ENCODE measurements around the gene CHRNA1.

Gene CHRNA1

DNA sequence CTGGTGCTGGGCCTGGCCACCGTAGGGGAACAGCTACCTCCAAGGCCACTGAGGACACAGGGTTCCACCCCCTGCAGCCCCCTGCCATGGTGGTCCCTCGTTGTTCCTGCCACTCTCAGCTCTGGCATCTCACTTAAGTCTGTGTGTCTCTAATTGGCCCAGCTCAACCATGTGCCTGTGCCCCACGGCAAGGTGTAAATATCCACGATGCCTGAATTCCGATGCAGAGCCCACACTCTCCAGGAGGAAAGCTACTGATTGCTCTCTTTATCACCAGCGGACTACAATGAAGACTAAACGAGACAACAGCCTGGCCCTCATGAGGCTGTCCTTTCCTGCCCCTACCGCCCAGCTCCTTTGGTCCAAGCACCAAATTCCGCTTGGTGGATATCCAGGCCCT is 17.0 kb upstream of the CHRNA1 start:
- FAIRE-seq, result no peak

DNA sequence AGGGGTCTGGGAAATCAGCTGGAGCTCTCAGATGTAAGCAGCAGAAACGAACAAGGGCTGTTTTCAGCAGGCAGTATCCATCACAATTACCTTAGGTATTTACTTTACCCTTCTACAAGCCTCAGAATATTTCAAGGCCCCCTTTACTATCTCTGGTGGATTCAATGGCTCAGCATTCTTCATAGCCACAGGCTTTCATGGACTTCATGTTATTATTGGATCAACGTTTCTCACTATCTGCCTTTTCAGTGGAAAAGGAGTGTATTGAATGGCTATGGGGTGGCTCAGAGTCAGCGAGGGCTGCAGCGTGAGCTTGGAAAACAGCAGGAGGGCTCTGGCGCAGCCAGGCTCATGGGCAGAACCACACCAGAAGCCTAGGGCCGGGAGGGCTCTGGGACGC is 16.6 kb upstream of the CHRNA1 start:
- no peak for FAIRE-seq

DNA sequence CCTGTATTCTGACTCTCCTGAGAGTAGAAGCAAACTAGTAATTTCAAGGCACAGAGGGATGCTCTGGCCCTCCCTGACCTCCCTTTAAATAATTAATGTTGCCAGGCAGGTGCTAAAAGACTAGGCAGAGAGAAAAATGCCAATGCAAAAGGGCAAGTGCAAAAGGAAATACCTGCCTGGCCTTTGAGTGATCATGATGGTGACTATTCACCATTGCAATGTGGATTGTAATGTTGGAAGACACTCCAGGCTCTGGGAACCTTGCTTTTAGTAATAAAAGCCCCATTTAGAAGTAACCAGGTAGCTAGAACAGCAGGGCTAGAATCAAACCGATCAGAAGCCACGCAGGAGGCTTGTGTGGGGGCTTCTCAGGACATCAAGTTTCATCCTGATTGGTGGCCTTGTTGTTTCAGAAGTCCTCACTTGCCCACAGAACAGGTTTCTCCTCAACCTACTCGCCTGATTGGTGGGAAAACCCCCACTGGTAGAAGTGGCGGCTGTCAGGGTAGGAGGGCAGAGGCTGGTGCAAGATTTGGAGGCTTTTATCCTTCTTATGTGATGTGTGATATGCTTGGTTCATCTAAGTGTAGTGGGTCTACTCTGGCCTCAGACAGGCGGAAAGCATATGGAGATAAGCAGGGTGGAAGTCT is 16.0 kb upstream of the CHRNA1 start:
- no peak for FAIRE-seq

DNA sequence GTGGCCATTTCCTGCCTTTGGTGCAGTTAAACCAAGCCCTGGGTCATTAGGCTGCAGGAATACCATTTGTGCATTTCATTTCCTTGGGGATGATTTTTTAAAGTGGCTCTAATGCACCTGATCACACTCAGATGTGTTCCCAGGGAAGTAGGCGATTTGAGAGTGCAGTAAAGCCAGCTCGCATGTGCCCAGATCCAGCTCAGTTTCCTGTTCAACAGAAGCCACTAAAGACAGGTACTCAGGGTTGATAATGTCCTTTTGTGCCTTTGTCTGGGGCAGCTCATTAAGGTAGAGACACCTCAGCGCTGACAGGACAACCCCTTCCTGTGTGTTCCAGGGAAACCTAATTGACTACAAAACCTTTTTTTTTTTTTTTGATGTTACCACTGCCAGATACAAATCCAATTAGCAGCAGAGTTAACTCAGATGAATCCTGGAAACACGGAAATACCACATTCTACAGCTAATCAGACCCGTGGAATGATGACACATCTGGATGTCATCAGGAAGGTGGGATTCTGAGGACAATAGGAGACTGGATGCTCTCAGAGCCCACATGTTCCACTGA is 15.2 kb upstream of the CHRNA1 start:
- no peak for FAIRE-seq

DNA sequence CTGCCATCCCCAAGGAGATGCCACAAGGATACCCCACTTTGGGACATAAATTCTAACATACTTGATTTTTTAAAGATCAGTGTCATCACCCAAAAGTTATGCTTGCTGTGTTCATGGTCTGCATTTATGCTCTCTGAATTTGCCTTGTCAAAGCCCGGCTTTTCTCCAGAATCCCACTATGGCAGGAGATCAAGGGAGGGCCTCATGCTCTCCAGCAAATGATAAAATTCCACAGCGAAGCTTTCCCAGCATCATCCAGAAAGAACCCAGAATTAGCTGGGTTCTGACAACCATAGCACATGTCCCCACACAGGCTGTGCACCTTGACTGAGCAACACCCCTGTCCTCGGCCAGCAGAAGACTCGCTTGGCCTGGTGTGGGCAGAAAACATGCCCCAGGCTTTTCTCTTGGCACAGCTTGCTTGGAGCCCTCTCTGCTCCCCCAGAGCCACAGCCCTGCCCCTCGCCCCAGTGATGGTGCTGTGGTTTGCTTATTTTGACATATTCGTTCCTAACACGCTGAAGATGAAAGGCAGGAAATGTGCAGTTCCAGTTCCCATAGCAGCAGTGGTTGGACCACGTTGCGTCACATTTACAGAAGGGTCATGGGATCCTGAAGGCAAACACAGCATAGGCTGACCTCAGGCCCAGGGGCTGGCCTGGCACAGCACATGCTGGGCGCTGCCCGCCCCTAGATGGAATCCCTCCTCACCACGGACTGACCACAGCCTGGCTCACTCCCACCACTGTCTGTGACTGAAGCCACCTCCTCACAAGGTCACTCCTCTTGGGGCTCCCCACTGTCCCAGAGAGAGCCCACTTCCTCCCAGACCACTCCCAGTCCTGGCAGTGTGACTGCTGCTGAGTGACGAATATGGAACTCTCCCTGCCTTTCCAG is 14.1 kb upstream of the CHRNA1 start:
- FAIRE-seq, result no peak

DNA sequence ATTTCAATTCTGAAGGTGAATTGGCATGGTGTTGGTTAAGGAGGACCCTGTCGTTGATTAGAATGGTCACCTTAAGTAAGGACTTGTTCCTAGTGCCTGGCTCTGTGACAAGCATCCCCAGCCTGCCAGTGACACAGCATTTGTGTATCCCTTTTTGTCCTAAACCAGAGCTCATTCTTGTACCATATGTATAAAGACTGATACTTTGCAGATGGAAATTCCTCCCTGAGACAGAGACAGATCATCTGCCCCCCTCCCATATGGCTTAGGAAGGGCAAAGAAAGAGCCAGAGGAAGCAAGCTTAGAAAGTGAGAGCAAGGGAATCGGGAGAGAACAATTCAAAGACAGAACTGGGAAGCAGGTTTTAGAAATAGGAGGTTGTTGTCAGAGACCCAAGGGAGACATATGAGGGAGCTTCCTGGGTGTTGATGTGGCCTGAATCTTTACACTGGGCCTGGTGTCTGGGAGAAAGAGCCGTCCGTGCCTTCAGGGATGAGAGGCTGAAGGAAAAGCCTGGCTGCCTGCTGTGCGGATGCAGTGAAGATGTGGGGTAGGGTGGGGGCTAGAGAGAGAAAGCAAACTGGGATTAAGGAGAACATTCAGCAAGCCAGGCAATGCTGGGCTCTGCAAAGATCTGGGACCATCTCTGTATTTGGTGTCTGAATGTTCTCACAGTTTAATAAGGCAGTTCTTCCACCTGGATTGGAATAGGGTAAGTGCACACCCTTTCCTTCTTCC is 13.2 kb upstream of the CHRNA1 start:
- no peak for FAIRE-seq

DNA sequence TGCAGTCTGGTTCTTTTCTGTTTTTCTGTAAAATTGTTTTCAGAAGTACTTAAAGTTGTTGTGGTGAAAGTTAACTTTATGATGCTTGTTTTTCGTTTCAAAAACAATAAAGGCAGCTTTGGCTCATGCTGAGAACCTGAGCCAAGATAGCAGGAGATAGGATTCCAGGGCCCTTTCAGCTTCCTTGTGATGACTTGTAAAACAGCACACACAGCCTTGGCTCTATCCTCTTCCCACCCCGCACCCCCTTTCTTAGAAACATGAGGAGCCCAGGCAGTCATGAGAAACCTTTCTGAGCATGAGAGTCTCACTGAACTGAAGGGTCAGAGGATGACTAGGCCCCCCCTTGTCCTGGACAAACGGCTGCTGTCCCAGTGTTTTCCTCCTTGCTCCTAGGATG is 12.4 kb upstream of the CHRNA1 start:
- no peak for FAIRE-seq

DNA sequence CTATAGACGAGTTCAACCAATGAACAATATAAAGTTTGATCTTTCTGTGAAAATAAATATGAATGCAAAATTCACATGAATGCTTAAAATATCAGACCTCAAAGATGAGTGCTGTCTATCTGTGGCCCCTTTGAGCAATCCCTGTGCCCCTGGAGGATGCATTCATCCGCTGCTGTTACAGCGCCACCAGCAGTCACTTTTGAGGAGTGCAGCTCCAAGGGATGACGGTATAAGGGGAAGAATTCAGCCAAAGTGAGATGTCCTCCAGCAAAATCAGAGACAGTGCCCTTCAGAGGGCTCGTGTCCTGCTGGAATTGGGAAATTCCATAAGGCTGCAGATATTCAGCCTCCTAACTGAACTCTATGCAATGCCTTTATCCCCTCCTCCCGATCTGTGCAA is 12.0 kb upstream of the CHRNA1 start:
- no peak for FAIRE-seq

DNA sequence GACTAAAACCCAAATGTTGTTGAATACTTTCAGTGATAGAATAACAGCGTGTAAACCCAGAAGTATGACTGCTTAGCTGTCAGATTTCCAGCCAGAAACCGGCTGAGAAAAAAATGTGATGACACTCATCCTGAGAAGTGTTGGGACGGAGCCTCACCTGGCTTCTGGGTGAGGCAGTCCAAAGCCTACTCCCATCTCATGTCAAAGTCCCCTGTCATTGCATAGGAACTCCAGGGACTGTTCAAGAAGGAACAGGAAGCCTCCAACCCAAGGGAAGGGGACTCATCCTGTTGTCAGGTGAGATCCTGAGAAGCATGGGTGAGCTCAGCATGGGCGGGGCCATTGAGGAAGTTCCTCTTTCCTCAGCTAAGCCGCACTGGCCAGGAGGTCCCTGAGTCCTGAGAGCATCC is 11.3 kb upstream of the CHRNA1 start:
- no peak for FAIRE-seq

DNA sequence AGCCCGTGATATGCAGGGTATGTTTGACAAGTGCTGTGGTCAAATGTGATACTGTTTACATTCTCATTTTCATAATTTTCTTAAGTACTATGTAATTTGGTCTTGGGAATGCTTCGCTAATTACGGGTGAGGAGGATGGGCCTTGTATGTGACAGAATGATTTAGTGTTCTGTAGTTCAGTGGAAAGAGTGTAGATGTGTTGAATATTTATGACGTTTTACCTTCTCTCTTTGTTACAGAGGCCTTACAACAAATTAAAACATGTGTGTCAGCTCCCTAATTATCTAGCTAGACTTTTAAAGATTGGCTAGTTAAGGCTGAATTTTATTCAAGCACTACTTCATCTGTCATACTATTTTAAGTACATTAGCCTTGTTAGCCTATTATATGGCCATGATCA is 10.6 kb upstream of the CHRNA1 start:
- no peak for FAIRE-seq

DNA sequence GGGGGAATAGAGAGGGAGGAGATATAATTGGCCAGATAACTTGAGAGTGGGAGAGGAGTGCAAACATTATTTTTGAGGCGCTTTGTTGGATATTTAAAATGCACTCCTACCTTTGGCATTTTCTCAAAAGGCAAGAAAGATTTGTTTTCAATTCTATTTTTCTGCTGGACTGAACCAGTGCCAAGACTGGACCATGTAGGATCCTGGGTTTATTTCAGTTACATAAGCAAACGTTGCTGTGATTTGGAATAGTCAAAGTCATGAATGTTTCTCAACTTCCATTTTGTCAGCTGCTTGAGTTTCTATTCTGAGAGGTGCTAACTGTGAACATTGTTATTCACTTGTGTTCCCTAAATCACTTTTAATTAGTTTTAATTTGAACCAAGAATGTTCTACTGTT is 8.9 kb upstream of the CHRNA1 start:
- FAIRE-seq, result no peak

DNA sequence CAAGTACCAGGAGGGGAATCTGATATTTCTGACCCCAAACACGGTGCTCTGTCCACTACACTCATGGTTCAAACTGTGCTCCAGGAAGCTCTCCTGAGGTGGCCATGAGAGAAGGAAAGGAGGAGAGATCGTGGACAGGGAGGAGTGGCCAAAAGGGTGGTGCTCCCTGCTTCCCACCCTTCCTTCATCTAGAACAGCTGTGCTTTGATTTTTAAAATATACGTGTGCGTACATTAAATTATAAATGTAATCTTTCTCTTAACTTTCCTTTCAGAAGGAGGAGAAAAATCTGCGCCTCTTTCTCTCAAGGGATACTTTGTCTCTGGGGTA is 8.2 kb upstream of the CHRNA1 start:
- FAIRE-seq, result no peak

DNA sequence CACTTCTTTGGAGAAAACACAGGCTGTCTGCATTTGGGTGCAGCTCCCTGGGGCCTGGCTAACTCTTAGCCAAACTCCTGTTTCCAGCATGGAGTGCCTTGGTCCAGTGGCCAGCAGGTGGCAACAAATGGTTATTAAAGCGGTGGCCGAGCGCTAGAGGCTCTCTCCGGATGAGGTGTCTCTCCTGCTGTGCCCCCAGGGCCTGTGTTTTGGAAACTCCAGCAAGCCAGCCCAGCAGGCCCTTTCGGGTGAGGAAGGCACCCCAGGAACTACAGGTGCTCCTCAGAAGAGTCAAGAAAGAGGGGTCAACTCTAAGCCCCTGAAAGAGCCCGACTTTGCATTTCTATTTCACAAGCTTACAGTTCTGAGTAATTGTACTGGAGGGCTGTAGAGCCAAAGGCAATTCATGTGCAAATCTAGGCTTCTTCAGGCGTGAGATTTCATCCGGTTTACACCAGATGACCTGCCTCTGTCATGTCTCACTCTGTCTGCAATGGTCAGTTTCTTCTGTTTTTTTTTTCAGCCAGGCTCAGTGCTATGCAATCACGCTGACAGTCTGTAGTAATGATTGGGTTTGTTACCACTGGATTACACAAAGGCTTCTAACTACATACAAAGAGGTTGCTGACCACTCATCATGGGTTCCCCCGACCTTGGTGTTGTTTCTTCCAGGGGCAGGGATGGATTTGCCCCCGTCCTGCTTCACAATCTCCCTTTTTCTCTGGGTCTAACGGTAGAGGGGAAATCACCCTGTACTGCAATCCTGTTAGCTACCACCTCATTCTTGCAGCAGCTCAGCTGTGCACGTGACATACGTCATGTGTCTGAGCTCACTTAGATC is 7.6 kb upstream of the CHRNA1 start:
- no peak for FAIRE-seq

DNA sequence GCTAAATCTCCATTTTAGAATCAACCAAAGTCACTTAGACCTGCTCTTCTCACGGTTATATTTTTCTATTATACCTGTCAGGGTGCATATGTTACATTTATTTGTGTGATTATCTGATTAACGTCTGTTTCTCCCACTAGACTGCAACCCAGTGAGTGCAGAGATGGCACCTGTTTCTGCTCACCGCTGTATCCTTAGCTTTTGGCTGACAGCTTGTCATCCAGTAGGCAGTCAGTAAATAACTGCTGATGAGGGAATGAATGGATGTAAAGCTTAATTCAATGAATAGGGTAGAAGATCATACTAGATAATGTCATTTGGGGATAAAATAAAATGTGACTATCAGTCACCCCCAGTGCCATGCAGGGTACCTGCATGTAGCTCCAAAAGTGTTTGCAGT is 6.9 kb upstream of the CHRNA1 start:
- no peak for FAIRE-seq

DNA sequence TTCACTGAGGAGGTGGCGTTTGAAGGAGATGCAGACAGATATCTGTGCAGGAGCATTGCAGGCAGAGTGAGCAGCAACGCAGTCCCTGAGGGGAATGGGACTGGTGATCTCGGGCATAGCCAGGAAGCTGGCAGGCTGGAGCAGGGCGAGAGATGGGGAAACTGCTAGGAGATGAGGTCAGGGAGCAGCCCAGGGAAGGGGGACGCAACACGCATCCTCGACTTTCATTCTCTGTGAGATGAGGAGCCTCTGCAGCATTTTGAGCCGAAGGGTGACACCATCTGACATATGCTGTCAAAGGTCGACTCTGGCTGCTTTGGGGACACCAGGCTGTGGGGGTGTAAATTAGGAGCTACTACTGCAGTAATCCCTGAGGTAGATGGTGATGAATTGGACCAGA is 4.3 kb upstream of the CHRNA1 start:
- no peak for FAIRE-seq

DNA sequence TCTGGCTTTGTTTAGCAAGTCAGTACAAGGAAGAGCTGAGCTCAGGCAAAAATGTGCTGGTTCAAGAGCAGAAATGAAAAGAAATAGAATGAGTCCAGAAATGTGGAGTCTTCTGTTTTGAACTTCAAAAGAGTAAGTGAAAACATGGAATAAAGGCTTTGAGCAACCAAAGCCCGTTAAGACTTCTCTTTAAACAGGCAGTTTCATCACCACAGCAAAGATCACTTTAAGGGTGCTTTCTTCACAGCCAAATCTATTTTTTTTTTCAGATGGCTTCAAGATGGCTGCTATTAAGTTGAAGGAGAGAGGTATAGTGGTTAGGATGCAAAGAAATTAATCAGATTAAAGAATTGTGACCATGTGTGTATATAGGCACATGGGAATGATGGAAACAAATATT is 2.0 kb upstream of the CHRNA1 start:
- no peak for FAIRE-seq

DNA sequence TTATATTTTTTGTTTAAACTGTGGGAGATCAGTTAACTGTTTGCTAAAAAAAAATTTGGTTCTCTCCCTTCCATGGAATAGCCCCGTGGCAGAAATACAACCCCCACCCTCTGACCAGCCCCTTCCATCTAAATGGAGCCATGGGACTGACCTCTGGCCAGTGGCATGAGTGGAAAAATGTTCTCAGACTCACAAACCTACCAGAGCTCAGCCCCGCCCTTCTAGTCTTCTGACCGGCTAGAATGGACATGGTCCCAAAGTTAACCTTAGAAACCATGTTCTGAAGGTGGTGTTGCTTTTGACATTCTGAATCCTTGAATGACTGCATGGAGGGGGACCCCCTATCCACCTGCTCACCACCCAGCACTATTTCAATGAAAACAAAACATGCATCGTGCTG is 1.3 kb upstream of the CHRNA1 start:
- FAIRE-seq, result no peak

DNA sequence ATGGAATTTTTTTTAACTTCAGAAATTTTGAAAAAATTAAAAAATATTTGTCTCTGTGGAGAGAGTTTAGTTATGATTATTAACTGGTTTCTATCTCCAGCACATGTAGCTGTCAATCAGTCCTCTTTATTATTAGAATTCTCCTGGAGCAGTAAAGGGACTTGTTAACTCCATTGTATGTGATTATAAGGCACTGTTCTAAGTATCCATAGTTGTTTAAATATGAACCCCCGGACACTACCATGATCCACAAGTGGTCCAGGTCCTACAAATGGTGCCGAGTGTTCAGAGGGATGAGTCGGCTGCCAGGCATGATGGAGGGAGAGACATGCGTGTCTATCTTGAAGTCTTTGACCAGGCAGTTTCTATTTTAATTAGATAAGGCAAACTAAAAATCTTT is 492 bp downstream of the CHRNA1 start:
- FAIRE-seq, result no peak

DNA sequence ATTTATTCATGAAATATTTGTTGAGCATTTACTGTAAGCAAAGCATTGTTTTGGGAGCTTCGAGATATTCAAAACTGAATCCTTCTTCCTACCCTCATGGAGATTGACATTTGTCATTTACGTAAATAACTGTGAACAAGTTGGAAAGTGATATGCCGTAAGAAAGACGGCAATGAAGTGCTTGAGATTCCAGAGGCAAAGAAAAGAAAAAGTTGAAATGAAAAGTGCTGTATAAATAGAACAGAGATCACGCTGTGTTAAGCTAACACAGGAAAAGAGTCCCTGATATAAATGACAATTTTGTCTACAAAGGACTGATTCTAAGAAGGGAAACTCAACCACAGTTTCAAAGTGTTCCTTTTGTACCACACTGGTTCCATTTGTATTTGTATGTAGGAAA is 1.8 kb downstream of the CHRNA1 start:
- no peak for FAIRE-seq

DNA sequence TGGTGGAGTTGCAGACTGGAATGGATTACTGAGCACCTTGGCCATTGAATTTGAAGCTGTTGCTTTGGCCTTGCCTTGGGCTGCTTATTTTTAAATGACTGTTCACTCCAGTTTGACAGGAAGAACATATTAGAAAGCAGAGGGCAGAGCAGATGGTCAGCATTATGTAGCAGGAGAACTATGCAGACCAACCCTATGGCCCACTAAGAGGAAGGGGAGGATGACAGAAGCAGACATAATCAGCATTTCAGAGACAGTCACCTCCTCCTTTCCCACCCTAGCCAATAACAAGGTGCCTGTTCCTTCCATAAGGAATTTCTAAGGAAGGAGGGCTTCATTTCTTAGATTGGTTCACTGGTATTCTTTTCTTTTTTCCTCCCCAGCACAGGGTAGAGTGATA is 2.4 kb downstream of the CHRNA1 start:
- FAIRE-seq, result no peak

DNA sequence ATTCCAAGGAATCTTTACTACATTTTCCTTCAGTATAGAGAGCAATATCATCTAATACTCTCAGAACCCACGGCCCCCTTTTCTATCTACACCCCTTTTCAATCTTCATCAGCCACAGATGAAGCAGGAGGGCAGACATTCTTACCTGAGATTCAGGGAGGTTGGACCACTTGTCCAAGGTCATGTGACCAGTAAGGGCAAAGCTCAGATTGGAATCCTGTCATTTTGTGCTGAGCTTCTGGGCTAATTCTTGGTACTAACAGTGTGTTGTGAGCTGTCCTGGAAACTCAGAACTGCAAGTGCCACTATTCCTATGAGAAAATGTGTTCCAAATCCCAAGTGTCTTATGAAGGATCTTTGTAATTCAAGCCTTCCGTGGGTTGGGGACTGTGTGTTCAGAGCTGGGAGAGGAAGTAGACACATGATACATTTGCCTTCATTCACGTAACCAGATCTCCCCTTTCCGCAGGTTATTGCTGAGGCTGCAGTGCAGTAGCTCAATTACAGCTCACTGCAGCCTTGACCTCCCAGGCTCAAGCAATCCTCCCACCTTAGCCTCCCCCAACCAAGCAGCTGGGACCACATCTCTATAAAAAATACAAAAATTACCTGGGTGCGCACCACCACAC is 3.3 kb downstream of the CHRNA1 start:
- no peak for FAIRE-seq

DNA sequence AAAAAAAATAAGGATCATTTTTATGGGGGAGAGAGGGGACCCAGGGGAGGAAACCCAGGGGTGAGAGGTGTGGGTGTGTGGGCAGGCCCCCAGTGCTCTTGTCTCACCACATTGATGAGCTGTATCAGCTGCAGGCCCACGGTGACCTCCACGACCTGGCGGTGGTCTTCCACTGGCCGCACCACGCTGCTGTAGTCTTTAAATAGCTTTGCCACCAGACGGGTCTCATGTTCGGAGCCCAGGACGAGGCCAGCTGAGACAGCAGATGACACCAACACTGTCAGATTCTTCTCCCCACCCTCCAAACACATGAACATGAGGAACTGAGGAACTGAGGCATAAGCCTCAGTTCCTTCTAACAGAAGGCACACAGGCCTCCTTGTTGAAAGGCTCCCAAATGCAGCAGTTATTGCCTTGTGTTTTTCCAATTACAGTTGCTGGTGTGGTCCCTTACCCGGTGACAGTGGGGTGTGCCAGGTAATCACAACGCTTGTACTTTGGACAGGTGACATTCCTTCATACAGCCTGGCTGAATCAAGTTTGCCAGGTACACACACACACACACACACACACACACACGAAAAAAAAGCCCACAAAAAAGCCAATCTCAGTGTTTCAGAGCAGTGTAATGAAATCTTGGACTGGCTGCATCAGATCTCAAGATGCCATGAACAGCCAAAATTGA is 4.7 kb downstream of the CHRNA1 start:
- FAIRE-seq, result no peak
